ENCODE measurements around the gene VCAN.

- TF ChIP-seq EZH2 (IDR thresholded peaks at IDR 0.05; ENCODE audit: borderline replicate concordance, insufficient read depth, low read depth, low read length, poor library complexity, severe bottlenecking) (no peak), CTCF (IDR thresholded peaks at IDR 0.05) (no peak)
These were observed 46.9 kb downstream of the VCAN start for GRCh38 chr5:83518319-83519061.

Measured in B cell (primary cell).